Activated T-helper 1 cell treated with anti-CD3 and anti-CD28 coated beads, Interleukin-2, amount 50 U/mL, for 16 hours (primary cell): ENCODE measurements around the gene ZNF181.
"Not testable (repeated sequence)": the region's sequence is repeated elsewhere in the genome, so short reads cannot be mapped to it uniquely, and the experiment has no call there.

ENCODE experiments used
- DNase-seq, 2 donors: peaks; one replicate each; pipeline ENCODE4 v3.0.0-alpha.2; 2020; ENCODE audit warnings: low read depth in 1 of 2, low spot score in 1 of 2

ZNF181 gene

DNA sequence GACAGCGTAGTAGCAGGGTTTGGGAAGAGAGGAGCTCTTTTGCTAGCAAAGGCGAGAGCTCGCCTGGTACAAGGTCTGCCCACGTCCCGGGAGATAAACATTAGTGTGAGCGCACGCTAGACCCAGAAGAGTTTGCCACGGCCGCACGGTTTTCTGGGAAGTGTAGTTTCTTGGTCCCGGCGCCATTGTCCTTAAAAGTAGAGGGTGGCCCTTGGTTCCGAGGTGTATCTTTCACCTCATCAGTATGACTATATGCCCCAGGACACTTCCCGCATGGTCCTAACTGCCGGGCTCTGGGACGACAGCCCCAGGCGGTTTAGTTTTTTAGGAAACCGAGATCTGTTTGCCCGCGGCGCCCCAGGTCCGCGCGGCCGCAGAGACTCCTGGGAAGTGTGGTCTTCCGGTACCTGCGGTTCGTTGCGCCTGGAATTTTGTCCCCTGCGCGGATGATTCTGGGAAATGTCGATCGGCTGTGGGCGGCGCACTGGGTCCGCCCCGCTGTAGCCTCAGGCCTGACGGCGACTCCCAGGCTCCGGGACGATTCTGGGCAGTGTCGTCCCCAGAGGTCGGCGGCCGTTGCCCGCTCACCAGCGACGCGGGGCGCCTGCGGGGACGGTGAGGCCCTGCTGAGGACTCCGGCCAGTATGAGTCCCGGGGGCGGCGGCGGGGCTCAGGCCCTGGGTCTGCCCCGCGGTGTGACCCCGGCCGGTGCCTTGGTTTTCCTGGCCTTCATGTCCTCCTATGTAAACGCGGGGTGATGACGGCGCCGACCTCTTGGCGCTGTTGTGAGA, at the start of gene ZNF181:
Gene ZNF181 (plus strand): TSS at position 498 of the 791 bp plus-strand sequence. CDS start 795 bp downstream, outside the sequence.
- DNase-seq, result peak; percentile 54 to 64

DNA sequence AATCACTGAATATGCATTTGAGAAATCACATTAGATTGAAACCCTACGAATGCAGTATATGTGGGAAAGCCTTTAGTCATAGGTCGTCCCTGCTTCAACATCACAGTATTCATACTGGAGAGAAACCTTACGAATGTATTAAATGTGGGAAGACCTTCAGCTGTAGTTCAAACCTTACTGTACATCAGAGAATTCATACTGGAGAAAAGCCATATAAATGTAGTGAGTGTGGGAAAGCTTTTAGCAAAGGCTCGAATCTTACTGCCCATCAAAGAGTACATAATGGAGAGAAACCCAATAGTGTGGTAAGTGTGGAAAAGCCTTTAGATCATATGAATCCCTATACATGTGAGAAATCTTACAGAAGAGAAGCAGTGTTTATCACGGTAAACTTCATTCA, 48.8 kb upstream of the ZNF181 start:
- DNase-seq, result not testable (repeated sequence)

GRCh38 chr19:34686455-34686854, 47.6 kb upstream of the ZNF181 start:
- DNase-seq, result no peak

- DNase-seq, result no peak
These were observed 46.7 kb upstream of the ZNF181 start for GRCh38 chr19:34687348-34687747.

GRCh38 chr19:34688592-34688991, 45.5 kb upstream of the ZNF181 start:
- DNase-seq, result no peak

DNA sequence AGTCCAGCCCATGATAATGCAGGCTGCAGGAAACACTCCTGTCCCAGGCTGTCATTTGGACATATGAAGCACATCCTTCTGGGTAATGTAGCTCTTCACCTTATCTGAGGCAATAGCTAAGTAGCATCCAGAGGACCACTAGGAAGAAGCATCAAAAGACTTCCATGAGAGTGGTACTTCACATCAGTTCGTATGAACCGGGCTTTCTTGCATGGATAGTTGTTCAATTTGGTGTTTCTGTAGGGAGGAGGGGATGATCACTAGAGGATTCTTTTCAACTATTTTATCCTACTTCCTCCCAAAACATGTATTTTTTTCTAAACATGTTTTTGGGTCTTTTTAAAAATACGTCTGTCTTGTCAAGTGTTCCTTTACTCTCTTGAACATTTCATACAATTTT, 43.7 kb upstream of the ZNF181 start:
- no peak for DNase-seq

DNA sequence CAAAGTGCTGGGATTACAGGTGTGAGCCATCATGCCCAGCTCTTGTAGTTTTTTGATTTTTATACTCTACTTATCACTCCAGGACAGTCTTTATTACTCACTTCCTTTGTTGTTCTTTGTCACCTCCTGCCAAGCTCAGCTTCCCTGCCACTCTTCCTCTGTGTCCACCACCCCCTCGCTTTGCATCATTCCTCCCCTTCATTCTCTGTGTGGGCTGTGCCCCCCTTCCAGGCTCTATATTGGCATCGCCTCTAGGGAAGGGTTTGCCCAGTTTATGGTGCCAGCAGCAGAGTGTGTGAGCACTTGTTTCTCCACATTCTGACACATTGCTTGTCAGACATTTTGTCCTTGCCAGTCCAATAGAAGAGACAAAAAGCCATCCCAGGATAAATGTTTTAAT, 41.5 kb upstream of the ZNF181 start:
- no peak for DNase-seq

DNA sequence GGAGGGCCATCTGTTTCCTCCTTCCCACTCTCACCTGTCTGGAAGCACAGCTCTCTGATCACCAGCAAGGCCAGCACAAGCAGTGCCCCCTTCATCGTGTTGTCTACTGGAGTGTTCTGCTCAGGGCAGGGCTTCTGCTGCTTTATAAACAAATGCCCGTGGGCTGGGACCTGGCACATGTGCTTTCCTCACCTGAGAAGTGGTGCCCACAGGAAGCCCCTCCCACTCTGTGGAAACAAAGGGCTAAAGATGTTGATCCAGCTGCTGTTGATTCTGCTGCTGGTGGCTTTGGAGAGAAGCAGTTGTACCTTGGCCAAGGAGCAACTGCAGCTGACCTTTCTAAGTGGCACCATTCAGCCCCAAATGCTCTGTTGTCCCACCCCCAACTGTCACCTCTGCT, 26.4 kb upstream of the ZNF181 start:
- no peak for DNase-seq

GRCh38 chr19:34711890-34712289, 22.2 kb upstream of the ZNF181 start:
- DNase-seq, result no peak

DNA sequence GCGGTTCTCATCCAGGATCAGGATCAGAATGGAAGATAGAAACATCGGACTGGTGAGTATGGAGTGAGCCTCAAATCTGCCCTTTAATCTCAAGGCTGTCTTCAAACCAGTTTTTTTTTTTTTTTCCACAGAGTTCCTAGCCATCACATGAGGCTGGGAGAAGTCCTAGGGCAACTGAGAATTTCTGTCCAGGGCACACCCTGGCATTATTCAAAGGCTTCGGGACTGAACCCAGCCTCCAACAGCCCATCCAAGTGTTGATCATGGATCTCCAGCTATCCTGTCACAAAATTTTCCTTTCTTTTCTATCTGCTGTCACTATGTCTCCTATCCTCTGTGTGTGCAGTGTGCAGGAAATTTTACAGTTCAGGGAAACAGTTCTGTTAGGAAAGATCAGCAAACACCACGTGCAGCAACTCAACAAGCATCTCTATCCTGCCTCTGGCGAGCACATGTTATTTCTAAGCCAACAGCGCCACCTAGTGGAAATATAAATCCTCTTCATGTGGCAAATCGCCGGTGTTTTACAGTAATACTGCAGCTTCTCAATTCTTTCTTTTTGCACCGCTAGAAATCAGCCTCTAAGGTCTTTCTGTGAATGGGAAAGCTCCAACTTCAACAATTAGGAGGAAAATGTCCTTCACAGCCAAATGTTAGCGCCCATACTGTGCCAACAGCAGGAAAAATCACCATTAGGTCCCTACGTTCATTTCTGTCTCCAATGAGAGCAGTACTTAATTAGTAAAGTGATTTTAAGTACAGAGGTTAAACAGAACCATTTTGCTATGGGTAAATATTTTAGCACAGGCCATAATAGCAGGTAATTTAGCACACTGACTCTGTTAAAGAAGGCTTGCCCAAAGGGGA, 21.4 kb upstream of the ZNF181 start:
- peak in 1 of 2 donors; percentile 36 for DNase-seq

DNA sequence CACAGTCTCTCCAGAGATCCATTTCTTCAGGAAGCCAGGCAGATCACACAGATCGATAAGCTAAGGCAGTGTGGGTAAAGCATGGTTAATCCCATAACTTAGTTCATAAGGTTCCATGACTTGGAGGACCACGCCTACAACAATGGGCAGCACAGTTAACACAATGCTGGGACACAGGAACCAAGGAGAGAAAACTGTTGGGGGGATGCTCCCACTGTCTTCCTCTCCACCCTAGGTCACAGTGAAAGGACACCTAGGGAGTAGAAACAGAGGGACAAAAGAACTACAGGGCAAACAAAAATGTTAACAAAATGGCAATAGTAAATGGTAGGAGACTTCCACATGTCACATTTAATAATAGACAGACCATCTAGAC, 20.8 kb upstream of the ZNF181 start:
- no peak for DNase-seq

DNA sequence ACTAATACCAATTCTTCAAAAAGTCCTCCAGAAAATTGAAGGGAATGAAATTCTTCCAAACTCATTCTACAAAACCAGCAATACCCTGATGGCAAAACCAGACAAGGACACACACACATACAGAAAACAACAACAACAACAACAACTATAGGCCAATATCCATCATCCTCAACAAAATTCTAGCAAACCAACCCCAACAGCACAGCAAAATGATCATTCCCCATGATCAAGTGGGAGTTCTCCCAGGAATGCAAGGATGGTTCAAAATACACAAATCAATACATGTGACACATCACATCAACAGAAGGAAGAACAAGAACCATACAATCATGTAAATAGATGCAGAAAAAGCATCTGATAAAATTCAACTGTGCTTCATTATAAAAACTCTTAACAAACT, 18.7 kb upstream of the ZNF181 start:
- no peak for DNase-seq

DNA sequence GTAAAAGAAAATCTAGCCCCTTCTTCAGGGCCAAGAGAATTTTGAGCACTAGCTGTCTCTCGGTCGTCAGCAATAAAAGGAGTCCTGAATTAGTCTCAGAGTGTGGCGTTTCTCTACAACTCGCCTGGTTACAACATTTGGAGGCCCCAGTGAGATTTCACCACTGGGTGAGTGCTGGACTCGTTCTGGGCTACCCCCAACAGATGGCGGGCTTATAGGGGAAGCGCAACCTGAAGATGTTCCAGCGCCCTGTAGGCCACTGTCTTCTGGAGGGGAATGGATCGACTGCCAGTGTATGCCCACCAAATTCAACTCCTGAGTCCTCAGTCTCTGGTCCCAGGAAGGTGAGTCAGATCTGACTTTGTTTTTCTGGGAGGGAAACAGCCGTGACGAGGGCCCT, 11.7 kb upstream of the ZNF181 start:
- DNase-seq, result no peak

DNA sequence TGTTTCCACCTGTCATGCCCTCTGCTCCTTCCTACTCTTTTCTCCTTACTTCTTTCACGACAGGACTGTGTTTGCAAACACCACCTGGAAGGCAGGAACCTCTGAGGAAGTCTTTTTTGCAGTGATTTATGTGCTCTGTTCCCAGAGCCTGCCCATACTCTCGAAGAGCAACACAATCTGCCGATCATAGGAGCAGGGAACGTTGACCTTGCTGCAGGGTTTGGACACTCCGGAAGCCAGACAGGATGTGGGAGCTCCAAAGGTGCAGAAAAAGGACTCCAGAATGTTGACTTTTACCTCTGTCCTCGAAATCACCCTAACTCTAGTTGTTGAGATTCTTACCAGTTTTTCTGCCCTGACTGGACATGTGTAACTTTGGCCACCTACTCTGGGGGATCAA, 8.6 kb upstream of the ZNF181 start:
- DNase-seq, result no peak

DNA sequence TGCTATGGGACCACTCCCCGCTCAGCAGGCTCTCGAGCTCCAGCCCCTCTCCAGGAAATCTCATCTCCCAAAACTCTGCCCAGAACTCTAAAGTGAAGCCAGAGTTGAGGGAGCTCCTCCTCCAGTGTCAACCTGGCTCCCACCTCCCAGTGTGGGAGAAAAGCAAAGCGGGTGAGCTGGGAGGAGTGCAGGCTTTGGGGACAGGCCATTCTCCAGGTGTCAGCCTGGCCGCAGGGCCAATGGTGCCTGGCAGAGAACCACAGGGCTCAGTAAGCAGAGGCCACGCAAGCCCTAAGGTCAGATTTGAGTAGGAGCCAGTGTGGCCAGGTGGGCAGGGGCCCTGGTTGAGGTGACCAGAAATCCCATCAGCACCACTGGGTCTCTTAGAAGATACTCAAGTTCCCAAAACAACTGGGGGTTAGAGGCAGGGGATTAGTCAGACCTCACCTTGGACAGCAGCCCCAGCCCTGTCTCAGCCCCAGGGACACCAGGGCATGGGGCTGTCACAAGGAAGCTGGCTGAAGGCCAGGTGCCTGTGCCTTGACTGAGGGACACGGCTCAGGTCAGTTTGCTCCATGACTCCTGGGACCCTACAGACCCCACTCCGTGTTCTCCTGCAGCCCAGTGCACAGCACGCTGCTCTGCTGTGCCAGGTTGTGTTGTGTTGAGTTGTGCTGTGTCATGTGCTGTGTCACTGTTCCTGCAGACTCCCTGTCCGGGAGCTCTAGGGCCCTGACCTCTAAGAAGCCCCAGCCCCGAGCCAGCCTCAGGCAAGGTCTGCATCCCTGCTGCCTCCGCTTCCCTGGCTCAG, 2.8 kb upstream of the ZNF181 start:
- DNase-seq, result no peak

- no peak for DNase-seq
These were observed 2.1 kb upstream of the ZNF181 start for GRCh38 chr19:34731964-34732363.

DNA sequence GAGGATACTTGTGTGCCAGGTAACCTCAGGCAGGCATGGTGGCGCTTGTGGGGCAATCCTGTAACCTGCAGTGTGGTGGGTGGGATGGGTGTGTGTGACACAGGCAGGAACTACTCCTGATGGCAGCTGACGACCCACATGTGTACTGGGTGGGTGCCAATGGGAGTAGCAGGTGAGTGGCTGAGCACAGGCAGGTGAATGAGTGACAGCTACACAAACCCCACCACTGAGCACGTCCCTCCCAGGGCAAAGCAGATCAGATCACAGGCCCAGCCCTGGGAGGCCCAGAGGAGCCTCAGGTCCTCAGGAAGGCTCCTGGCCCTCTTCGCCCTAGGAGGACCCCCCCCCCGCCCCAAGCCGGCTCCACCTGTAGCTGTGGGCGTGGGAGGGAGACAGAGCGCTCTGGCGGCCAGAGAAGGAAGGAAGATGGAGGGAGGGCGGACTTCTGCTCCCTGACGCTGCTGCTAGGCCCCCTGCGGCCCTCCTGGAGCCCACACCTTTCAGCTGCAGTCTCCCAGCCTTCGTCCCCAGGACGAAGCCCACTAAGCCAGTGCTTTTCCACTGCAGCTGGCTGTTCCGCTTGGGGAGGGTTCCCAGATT, 1.3 kb upstream of the ZNF181 start:
- no peak for DNase-seq

- DNase-seq, result no peak
These were observed 737 bp upstream of the ZNF181 start for GRCh38 chr19:34733266-34733745.

DNA sequence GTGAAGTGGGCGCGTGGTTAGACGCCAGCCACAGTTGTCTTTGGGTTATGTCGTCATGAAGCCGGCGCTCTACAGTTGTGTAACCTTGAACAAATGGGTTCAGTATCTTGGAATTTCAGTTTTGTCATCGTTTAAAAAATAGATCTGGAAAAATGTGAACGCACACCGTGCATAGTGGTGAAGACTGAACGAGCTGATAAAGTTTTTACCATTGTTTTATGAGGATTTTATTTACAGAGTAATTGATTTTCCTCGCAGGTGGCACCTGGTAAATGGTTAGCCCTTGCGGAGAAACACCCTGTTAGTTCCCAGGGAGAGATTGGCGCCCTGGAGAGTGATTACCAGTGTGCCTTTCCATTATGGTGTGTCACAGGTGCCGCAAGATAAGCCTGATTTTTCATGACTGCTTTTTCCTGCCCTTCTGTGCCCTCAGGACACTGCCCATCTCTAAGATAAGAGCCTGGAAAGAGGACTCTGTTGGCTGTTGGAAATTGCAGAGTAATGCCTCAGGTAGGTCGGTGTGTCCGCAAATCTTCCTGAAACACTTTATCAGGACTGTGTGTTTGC, 577 bp downstream of the ZNF181 start:
- DNase-seq, result no peak

GRCh38 chr19:34744896-34745690, 11.1 kb downstream of the ZNF181 start:
- DNase-seq, result no peak
